Endothelial cell of umbilical vein (primary cell): ENCODE data around the gene WNT10A.

Experiments used
- POLR2A ChIP-seq: IDR thresholded peaks from 2 replicates; pipeline ENCODE4 v1.6.1; 2012; ENCODE audit warnings: low read depth, mild to moderate bottlenecking, control low read depth, low read length
- POLR2AphosphoS5 ChIP-seq: IDR thresholded peaks from 2 replicates; pipeline ENCODE4 v1.6.1; 2012; ENCODE audit warnings: low read depth, mild to moderate bottlenecking, control low read depth, low read length, moderate library complexity; ENCODE audit not compliant: insufficient read depth
- TF ChIP-seq, protein P1 (sequence below), 2 donors: IDR thresholded peaks; 1 replicate in 1 of 2; 2 replicates in 1 of 2; pipeline ENCODE4 v1.5.1; 2011; ENCODE audit warnings: low read length in 2 of 2, mild to moderate bottlenecking in 2 of 2, moderate library complexity in 2 of 2, control low read depth in 1 of 2, inconsistent platforms in 1 of 2, low read depth in 1 of 2; ENCODE audit not compliant: insufficient read depth in 1 of 2; ENCODE audit errors: extremely low read depth in 1 of 2

GRCh38 chr2:218882461-218882816 is 1.8 kb downstream of the WNT10A start:
- TF ChIP-seq, protein P1, sequence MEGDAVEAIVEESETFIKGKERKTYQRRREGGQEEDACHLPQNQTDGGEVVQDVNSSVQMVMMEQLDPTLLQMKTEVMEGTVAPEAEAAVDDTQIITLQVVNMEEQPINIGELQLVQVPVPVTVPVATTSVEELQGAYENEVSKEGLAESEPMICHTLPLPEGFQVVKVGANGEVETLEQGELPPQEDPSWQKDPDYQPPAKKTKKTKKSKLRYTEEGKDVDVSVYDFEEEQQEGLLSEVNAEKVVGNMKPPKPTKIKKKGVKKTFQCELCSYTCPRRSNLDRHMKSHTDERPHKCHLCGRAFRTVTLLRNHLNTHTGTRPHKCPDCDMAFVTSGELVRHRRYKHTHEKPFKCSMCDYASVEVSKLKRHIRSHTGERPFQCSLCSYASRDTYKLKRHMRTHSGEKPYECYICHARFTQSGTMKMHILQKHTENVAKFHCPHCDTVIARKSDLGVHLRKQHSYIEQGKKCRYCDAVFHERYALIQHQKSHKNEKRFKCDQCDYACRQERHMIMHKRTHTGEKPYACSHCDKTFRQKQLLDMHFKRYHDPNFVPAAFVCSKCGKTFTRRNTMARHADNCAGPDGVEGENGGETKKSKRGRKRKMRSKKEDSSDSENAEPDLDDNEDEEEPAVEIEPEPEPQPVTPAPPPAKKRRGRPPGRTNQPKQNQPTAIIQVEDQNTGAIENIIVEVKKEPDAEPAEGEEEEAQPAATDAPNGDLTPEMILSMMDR (IDR thresholded peaks at IDR 0.05; ENCODE audit: extremely low read depth in 1 of 2, insufficient read depth in 1 of 2, low read depth in 1 of 2, low read length in 2 of 2), result no peak
- TF ChIP-seq POLR2A (no peak), POLR2AphosphoS5 (no peak)
